Measurements from ENCODE around the gene CHN1.

CHN1 gene

DNA sequence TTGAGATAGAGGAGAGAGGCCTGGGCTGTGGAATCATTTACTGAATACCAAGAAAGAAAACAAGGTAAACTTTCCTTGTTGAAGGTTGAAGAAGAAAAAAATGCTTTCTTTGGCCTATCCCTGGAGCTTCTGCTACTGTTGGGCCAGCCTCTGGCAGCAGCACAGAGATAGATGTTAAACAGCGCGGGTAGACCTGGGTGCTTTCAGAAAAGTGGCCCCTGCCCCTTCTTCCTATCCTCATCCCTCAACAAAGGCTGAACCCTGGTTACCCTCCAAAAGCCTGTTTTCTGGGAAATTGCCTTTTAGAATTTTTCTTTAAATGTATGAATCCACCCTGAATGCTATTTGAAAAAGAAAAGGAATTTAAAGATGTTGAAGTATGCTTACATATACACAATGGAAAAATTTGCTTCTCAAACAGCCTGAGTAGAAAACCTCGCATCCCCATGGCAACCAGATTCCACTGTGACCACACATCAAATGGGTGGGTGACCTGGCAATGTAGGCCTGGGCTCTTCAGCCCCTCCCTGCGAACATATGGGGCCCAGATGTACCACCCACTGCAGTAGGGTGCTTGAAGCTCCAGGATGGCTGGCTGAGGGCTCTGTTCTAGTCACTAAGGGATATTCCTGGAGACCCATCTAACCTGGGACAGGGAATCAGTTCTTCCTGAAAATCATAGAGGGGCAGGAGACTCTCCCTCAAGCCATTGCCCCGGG, 217.5 kb downstream of the CHN1 start:
- Histone ChIP-seq H3K27ac (no peak overlapping the region), H3K4me3 (ENCODE audit: low read depth in 1 of 2, low read length in 1 of 2) (no peak overlapping the region), H3K36me3 (no peaks in the 10 kb centered on the region), H3K27me3 (peaks cover 15% of the 10 kb centered on the region), H3K9me3 (no peaks in the 10 kb centered on the region), H3K4me1 (ENCODE audit: control insufficient read depth in 1 of 2, insufficient read depth in 1 of 2, low read depth in 1 of 2, low read length in 1 of 2) (no peaks in the 10 kb centered on the region)
- TF ChIP-seq, protein P1, sequence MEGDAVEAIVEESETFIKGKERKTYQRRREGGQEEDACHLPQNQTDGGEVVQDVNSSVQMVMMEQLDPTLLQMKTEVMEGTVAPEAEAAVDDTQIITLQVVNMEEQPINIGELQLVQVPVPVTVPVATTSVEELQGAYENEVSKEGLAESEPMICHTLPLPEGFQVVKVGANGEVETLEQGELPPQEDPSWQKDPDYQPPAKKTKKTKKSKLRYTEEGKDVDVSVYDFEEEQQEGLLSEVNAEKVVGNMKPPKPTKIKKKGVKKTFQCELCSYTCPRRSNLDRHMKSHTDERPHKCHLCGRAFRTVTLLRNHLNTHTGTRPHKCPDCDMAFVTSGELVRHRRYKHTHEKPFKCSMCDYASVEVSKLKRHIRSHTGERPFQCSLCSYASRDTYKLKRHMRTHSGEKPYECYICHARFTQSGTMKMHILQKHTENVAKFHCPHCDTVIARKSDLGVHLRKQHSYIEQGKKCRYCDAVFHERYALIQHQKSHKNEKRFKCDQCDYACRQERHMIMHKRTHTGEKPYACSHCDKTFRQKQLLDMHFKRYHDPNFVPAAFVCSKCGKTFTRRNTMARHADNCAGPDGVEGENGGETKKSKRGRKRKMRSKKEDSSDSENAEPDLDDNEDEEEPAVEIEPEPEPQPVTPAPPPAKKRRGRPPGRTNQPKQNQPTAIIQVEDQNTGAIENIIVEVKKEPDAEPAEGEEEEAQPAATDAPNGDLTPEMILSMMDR (IDR thresholded peaks at IDR 0.05), result no peak

DNA sequence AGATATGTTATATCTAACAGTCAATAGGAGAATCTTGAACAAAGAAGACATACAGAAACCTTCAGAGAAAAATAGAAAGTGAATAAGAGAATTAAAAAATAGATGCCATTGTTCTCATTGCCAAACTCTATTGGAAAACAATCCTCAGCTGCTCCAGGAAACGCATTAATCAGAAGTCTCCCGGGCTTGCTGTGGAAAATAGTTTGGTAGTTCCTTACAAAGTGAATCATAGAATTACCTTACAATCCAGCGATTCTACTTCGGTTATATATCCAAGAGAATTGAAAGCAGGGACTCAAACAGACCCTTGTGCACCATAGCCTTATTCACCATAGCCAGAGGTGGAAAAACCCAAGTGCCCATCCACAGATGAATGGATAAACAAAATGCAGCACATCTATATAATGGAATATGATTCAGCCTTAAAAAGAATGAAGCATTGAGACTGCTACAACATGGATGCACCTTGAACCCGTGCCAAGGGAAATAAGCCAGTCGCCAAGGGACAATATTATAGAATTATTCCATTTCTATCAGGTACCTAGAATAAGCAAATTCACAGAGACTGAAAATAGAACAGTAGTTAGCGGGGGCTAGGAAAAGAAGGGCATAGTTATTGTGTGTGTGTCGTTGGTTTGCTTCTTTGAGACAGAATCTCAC, 219.0 kb downstream of the CHN1 start:
- H3K27ac ChIP-seq, result no peak overlapping the region
- H3K36me3 ChIP-seq, result no peaks in the 10 kb centered on the region
- peaks cover under 1% of the 10 kb centered on the region for H3K27me3 ChIP-seq
- H3K4me1 ChIP-seq (ENCODE audit: control insufficient read depth in 1 of 2, insufficient read depth in 1 of 2, low read depth in 1 of 2, low read length in 1 of 2), result no peaks in the 10 kb centered on the region
- no peak overlapping the region for H3K4me3 ChIP-seq (ENCODE audit: low read depth in 1 of 2, low read length in 1 of 2)
- no peaks in the 10 kb centered on the region for H3K9me3 ChIP-seq
- TF ChIP-seq, protein P1 (IDR thresholded peaks at IDR 0.05), result no peak

DNA sequence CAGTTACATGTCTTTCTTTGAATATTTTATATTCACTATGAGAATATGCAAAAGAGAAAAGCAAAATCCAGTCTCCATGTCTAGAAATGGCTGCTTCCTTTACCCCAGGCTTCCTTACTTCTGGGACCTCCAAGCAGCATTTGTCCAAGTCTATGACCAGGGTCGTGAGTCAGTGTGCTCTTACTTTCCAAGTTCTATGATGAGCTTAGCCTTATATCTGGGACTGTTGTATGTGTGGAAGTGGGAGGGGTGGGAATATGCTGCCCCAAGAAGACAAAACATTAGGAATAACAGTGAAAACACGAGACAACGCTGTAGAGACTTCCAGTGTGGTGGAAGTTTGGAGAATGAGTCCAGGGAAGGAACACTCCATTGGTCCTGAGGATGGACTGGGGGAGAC, 219.7 kb downstream of the CHN1 start:
- TF ChIP-seq, protein P1 (IDR thresholded peaks at IDR 0.05), result no peak
- Histone ChIP-seq H3K9me3 (no peaks in the 10 kb centered on the region), H3K27ac (no peak overlapping the region), H3K4me1 (ENCODE audit: control insufficient read depth in 1 of 2, insufficient read depth in 1 of 2, low read depth in 1 of 2, low read length in 1 of 2) (no peaks in the 10 kb centered on the region), H3K27me3 (no peaks in the 10 kb centered on the region), H3K4me3 (ENCODE audit: low read depth in 1 of 2, low read length in 1 of 2) (no peak overlapping the region), H3K36me3 (no peaks in the 10 kb centered on the region)

DNA sequence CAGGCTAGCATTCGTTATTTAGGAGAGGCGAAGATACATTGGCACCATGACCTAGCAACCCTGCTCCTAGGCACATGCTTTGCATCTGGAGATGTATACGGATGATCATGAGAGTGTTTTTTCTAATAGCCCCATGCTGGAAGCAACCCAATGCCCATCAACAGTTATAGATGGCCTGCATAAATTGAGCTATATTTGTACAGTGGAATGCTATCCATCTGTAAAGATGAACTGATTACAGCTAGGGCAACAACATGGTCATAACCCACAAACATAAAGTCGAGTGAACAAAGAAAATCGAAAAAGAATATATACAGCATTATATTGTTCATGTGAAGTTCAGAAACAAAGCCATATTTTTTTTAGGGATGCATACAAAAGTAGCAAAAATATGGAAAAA, 220.3 kb downstream of the CHN1 start:
- Histone ChIP-seq H3K9me3 (no peaks in the 10 kb centered on the region), H3K27me3 (no peaks in the 10 kb centered on the region), H3K4me3 (ENCODE audit: low read depth in 1 of 2, low read length in 1 of 2) (no peak overlapping the region), H3K27ac (no peak overlapping the region), H3K36me3 (no peaks in the 10 kb centered on the region), H3K4me1 (ENCODE audit: control insufficient read depth in 1 of 2, insufficient read depth in 1 of 2, low read depth in 1 of 2, low read length in 1 of 2) (no peaks in the 10 kb centered on the region)
- TF ChIP-seq, protein P1 (IDR thresholded peaks at IDR 0.05), result no peak

DNA sequence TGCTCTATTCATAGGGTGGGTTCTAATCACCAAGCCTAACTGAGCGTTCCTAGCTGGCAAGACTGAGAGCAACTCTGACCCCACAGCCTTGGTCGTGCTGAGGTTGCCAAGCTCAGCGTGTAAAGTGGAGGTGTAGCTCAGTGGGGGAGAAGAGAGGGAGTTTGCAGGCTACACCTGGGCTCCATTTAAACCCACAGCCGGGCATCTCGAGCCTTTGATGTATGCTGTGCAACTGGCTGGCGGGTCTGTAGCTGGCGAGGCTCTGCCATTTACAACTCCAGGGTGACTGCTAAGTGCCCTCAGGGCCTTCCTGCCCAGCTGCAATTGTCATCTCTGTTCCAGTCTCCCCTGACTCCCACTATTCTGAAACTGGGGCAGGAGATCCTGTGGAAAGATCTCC, 220.9 kb downstream of the CHN1 start:
- Histone ChIP-seq H3K9me3 (no peaks in the 10 kb centered on the region), H3K27ac (no peak overlapping the region), H3K36me3 (no peaks in the 10 kb centered on the region), H3K27me3 (no peaks in the 10 kb centered on the region), H3K4me3 (ENCODE audit: low read depth in 1 of 2, low read length in 1 of 2) (no peak overlapping the region), H3K4me1 (ENCODE audit: control insufficient read depth in 1 of 2, insufficient read depth in 1 of 2, low read depth in 1 of 2, low read length in 1 of 2) (no peaks in the 10 kb centered on the region)
- TF ChIP-seq, protein P1 (IDR thresholded peaks at IDR 0.05), result no peak

All from neutrophil (primary cell).